Neural progenitor cell (in vitro differentiated cells): ENCODE results near the gene RNU7-1.

Experiments
- CTCF ChIP-seq: fragments of 200-600 bp; sonication (generic); IDR thresholded peaks from 2 replicates; pipeline ENCODE4 v1.5.1; 2017; ENCODE audit warnings: antibody characterized with exemption, mild to moderate bottlenecking
- EZH2 ChIP-seq: fragments of 200-600 bp; sonication (generic); IDR thresholded peaks from 2 replicates; pipeline ENCODE4 v1.6.1; 2017; ENCODE audit warnings: antibody characterized with exemption, mild to moderate bottlenecking, moderate library complexity
- EZH2phosphoT487 ChIP-seq: fragments of 200-600 bp; sonication (generic); IDR thresholded peaks from 2 replicates; pipeline ENCODE4 v1.6.1; 2017; ENCODE audit warnings: antibody characterized with exemption

GRCh38 chr12:6927379-6928021, 16.1 kb upstream of the RNU7-1 start, which contains the start of gene ATN1:
- TF ChIP-seq CTCF, result no peak
- no peak for TF ChIP-seq EZH2
- no peak for TF ChIP-seq EZH2phosphoT487
